IPS DF 4.7 (cell line): ENCODE data around the gene EMC8.

Source experiments
- DNase-seq: peaks from one replicate; pipeline ENCODE4 v3.0.0-alpha.2; 2013; ENCODE audit warnings: low spot score; ENCODE audit errors: extremely low read depth

EMC8 gene

DNA sequence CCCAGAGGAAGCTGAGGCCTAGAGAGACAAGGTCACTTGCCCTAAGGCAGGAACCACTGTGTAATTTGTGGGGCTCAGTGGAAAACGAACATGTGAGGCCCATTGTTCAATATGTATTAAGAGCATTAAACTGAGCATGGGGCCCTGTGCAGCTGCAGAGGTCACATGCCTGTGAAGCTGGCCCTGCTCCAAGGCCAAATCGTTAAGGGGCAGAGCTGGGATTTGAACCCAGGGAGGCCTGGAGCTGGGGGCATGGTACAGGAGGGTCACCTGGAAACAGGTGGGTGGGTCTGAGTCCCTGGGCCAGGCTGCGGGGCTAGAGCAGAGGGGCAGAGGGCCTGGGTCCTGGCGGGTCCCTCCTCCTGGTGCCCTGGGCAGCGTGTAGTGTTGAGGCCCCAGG lies 68.2 kb downstream of the EMC8 start:
- DNase-seq, result no peak

DNA sequence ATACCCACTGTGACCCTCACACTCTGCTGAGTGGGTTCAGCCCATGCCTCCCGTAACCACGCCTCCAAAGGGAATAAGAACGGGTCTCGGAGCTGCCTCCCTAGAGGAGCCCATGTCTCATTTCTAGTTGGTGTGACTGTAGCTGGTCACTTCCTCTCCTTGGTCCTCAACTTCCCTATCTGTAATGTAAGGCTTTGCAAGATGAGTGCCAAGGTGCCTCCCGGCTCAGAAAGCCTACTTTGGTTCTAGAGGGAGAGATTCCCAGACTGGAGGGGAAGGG lies 69.2 kb downstream of the EMC8 start:
- no peak for DNase-seq

GRCh38 chr16:85729452-85730185 lies 69.7 kb downstream of the EMC8 start:
- no peak for DNase-seq

DNA sequence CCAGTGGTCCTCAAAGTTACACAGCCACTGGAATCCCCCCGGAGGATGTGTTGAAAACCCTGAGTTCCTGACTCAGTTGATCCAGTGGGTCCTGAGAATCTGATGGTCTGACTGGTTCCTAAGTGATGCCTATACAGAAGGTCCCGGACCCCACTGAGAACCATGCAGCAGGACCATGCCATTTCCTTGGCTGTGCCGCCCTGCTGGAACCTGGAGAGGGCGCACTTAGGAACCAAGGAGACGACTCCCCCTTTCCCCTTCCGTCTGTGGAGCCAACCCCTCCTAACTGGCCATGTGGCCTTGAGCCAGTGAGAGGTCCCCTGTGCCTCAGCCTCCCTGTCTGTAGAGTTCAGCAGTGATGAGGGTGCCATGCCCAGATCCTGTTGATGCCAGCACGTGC lies 70.5 kb downstream of the EMC8 start:
- no peak for DNase-seq
